NCI-H2029 (cell line): ENCODE results near the gene ANKS3.

Experiments
- DNase-seq: peaks from one replicate; lab custom pipeline; 2025; lab: John Stamatoyannopoulos, UW

ANKS3 gene, protein sequence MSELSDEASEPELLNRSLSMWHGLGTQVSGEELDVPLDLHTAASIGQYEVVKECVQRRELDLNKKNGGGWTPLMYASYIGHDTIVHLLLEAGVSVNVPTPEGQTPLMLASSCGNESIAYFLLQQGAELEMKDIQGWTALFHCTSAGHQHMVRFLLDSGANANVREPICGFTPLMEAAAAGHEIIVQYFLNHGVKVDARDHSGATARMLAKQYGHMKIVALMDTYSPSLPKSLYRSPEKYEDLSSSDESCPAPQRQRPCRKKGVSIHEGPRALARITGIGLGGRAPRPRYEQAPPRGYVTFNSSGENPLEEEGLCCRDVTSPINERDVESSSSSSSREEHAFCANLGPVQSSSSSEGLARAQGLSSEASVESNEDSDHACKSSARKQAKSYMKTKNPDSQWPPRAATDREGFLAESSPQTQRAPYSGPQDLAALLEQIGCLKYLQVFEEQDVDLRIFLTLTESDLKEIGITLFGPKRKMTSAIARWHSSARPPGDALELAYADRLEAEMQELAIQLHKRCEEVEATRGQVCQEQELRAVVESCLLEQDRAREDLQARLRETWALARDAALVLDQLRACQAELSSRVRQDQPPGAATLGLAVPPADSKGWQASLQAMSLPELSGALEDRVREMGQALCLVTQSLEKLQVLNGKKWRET

GRCh38 chr16:4734063-4734729 lies at the start of gene ANKS3, which contains the start of gene DNAAF8:
TSS of gene ANKS3 (minus strand) at chr16:4734271. CDS start at chr16:4730149, 4,122 bp downstream.
TSS of gene DNAAF8 (plus strand) at chr16:4734537. CDS start at chr16:4736515, 1,978 bp downstream.
- peak; percentile 91 for DNase-seq

DNA sequence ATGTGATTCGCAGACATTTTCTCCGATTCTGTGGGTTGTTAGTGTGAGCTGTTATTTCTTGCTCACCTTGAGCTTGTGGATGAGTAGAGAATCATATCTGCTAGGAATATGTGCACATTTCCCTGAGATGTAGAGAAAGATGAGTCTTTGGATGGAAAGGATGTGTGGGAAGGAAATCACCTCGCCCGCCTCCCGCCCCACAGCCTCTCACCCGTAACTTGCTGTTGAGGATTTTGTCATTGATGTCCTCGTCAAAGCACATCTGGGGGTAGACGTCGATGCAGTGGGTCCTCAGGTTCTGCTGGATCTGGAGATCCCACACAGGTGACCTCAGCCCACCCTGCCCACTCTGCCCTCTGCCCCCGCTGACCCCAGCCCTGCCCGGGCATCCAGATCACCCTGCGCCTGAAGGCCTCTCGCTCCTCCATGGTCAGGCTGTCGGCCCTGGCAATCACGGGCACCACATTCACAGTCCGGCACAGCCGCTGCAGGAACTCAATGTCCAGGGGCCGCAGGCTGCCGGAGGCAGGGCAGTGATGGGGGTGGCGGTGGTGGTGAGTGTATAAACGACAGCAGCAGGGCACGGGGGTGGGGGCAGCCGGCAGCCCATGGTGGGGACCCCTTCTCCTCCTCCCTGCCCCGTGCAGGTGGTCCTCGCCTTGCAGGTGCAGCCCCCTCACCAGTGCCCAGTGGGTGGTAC lies 49.3 kb upstream of the ANKS3 start:
- no peak for DNase-seq

DNA sequence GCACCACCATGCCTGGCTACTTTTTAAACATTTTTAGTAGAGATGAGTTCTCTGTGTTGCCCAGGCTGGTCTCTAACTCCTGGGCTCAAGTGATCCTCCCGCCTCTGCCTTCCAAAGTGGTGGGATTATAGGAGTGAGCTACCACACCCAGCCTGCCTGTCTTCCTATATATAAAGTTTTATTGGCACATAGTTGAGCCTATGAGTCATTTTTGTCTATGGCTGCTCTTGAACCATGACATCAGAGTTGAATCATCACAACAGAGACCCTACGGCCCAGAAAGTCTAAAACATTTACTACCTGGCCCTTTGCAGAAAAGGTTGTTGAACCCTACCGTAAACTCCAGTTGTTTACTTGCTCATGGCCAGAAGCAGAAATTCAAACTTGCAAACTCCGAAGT lies 46.2 kb upstream of the ANKS3 start:
- no peak for DNase-seq

- DNase-seq, result no peak
Observed at GRCh38 chr16:4778050-4778392, 44.0 kb upstream of the ANKS3 start.

DNA sequence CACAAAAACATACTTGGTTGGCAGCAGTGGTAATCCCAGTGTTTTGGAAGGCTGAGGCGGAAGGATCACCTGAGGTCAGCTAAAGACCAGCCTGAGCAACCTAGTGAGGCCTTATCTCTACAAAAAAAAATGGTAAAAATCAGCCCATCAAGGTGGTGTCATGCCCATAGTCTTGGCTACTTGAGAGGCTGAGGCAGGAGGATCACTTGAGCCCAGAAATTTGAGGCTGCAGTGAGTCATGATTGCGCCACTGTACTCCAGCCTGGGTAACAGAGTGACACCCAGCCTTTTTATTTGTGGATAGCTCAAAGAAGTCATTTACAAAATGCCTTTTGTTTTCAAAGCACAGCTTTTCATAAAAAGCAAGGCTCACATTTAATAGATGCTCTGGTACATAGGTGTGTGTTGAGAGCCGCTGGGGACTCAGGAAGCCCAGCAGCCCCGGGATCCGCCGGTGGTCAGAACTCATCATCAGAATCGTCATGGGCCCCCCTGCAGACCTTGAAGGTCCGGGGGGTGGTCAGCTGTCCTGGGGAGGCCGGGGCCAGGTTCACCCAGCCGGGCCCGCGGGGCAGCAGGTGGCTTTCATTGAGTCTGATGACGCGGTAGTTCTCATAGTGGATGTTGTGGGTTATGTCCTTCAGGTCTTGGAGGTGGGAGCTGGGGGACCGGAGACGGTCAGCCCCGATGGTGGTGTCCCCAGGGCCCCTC lies 43.4 kb upstream of the ANKS3 start:
- no peak for DNase-seq

- no peak for DNase-seq
Observed at GRCh38 chr16:4776141-4776705, 42.2 kb upstream of the ANKS3 start.

DNA sequence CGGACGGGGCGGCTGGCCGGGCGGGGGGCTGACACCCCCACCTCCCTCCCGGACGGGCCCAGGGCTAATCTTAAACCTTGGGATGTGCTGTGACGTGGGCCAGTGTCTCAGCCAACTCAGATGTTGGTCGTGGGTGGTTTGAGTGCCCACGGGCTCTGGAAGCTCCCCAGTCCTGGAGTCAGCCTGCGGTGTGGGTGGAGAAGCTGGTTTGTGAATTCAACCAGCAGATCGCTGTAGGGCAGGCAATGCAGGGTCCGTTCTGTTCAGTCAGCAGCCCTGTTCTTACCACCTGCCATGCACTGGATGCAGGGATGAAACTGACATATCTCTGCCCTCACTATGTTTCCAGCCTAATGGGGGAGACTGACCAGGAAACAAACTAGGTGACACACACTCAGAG lies 40.9 kb upstream of the ANKS3 start:
- DNase-seq, result no peak

- no peak for DNase-seq
Observed at GRCh38 chr16:4772351-4772750, 38.3 kb upstream of the ANKS3 start.

- no peak for DNase-seq
Observed at GRCh38 chr16:4771646-4772045, 37.6 kb upstream of the ANKS3 start.

- DNase-seq, result no peak
Observed at GRCh38 chr16:4769306-4769638, 35.2 kb upstream of the ANKS3 start.

DNA sequence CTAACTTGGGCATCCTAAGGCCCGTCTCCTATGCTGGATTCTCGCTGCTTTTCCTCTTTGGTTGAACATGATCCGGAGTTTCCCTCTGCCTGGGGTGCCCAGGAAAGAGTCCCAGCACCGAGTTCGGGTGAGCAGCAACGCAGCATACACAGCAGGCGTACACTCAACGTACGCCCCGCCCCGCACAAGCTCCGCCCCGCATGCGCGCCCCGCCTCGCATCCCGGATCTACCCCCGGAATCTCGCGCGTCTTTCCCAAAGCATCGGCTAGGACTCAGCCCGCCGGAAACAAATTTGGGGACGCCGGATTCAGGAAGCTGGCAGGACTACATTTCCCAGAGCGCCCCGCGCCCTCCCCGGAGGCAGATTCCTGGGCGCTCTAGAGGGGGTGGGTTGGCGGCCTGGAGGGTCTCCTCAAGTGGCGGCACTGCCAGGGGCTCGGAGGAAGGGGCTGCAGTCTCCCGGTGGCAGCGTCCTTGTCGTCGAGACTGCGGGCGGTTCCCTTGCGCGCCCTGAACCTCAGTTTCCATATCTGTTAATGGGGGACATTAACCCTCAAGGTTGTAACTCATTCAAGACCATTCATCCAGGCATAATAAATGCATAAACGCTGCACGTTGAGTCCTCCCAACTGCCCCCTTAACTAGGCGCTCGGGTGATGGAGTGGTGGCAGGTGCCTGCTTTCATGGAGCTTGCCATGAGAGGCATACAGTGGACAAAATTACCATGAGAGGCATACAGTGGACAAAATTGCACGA lies 34.7 kb upstream of the ANKS3 start:
- DNase-seq, result peak; percentile 93

- no peak for DNase-seq
Observed at GRCh38 chr16:4767872-4768548, 33.9 kb upstream of the ANKS3 start.

DNA sequence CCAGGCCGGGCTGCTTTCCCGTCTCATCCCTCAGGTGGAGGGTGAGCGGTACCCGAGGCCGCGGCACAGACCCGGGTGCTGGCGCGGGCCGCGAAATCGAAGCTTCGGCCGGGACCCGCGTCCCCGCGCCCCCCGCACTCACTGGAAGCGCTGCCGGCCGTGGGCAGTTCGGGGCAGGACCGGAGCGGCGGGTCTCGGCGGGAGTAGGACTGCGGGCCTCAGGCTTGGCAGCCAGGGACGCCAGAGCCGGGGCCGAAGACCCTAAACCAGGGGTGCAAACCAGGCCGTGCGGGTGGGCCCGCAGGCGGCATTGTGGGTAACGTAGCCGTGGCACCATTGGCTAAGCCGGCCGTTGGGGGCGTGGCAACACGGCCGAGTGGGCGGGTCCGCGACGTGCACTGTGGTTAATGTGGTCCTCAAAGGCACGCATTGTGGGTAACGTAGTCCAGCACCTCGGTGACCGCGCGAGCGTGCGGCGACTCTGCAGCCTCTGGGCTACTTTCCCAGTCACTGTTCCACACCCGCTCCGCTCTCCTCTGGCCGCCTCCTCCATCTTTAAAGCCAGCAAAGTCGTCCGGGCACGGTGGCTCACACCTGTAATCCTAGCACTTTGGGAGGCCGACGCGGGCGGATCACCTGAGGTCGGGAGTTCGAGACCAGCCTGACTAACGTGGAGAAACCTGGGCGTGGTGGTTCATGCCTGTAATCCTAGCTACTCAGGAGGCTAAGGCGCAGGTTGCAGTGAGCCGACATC lies 33.0 kb upstream of the ANKS3 start, which contains the start of gene ZNF500:
Gene ZNF500, minus strand, starts transcription at position 288 of the 754 bp plus-strand sequence. CDS start 1,184 bp downstream, outside the sequence.
- DNase-seq, result peak; percentile 95

- no peak for DNase-seq
Observed at GRCh38 chr16:4765511-4766474, 31.7 kb upstream of the ANKS3 start.

GRCh38 chr16:4763791-4764190 lies 29.7 kb upstream of the ANKS3 start:
- DNase-seq, result no peak

- no peak for DNase-seq
Observed at GRCh38 chr16:4762205-4762604, 28.1 kb upstream of the ANKS3 start.

- DNase-seq, result no peak
Observed at GRCh38 chr16:4760221-4760910, 26.3 kb upstream of the ANKS3 start.
